Measurements from ENCODE around the gene SP2.

DNA sequence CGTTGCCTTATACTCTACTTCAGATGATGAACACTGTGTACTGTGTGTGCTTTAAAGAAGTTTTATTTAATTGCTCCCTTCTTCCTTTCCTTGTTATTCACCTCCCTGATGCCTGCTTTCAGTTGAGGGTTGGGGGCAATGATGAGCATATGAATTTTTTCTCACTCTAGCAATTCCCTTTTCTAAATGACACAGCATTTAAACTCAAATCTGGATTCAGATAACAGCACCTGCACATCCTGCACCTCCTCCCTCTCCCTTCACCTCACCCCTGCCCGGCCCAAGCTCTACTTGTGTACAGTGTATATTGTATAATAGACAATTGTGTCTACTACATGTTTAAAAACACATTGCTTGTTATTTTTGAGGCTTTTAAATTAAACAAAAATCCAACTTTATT is 32.4 kb downstream of the SP2 start:
- TF ChIP-seq, protein P1, sequence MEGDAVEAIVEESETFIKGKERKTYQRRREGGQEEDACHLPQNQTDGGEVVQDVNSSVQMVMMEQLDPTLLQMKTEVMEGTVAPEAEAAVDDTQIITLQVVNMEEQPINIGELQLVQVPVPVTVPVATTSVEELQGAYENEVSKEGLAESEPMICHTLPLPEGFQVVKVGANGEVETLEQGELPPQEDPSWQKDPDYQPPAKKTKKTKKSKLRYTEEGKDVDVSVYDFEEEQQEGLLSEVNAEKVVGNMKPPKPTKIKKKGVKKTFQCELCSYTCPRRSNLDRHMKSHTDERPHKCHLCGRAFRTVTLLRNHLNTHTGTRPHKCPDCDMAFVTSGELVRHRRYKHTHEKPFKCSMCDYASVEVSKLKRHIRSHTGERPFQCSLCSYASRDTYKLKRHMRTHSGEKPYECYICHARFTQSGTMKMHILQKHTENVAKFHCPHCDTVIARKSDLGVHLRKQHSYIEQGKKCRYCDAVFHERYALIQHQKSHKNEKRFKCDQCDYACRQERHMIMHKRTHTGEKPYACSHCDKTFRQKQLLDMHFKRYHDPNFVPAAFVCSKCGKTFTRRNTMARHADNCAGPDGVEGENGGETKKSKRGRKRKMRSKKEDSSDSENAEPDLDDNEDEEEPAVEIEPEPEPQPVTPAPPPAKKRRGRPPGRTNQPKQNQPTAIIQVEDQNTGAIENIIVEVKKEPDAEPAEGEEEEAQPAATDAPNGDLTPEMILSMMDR (IDR thresholded peaks at IDR 0.05): no peak
- TF ChIP-seq POLR2AphosphoS5 (IDR thresholded peaks at IDR 0.05) (no peak), POLR2A (IDR thresholded peaks at IDR 0.05) (no peak), EP300 (IDR thresholded peaks at IDR 0.05) (no peak)

All from upper lobe of left lung (tissue), 4 donors.